Liver (tissue), 9 donors: ENCODE data around the gene SLC16A7. TPM values are rescaled to one million over a fixed set of nuclear protein-coding genes. Genes with fewer than 3 reads are reported as not detected.

Experiments used
- DNase-seq: peaks from one replicate; pipeline ENCODE4 v3.0.0-alpha.2; 2017; ENCODE audit warnings: low spot score
- H3K27ac ChIP-seq, 2 donors: one replicate each; pipeline ENCODE4 v1.7.0; 2013; ENCODE audit warnings: inconsistent platforms in 2 of 2, low read length in 2 of 2, control low read depth in 1 of 2, low read depth in 1 of 2, mild to moderate bottlenecking in 1 of 2
- H3K27me3 ChIP-seq, 4 donors: one replicate each; pipeline versions ENCODE4 v1.6.1 to v1.7.0; 2013; ENCODE audit warnings: low read length in 3 of 4, inconsistent platforms in 1 of 4, mild to moderate bottlenecking in 1 of 4, moderate library complexity in 1 of 4; ENCODE audit not compliant: control insufficient read depth in 4 of 4, insufficient read depth in 4 of 4
- H3K36me3 ChIP-seq, 4 donors: one replicate each; pipeline versions ENCODE4 v1.6.1 to v1.7.0; 2013; ENCODE audit warnings: low read length in 3 of 4, mild to moderate bottlenecking in 3 of 4, low read depth in 1 of 4, moderate library complexity in 1 of 4; ENCODE audit not compliant: control insufficient read depth in 4 of 4, insufficient read depth in 3 of 4
- H3K4me1 ChIP-seq, 4 donors: one replicate each; pipeline versions ENCODE4 v1.6.1 to v1.7.0; 2013; ENCODE audit warnings: low read length in 3 of 4, mild to moderate bottlenecking in 3 of 4, moderate library complexity in 1 of 4; ENCODE audit not compliant: control insufficient read depth in 4 of 4, insufficient read depth in 4 of 4
- H3K4me3 ChIP-seq, 3 donors: one replicate each; pipeline versions ENCODE4 v1.6.1 to v1.7.0; 2013; ENCODE audit warnings: low read length in 3 of 3, control low read depth in 1 of 3, low read depth in 1 of 3, mild to moderate bottlenecking in 1 of 3
- H3K9ac ChIP-seq, 2 donors: one replicate each; pipeline ENCODE4 v1.7.0; 2013; ENCODE audit warnings: low read length in 2 of 2, mild to moderate bottlenecking in 2 of 2, moderate library complexity in 2 of 2, control low read depth in 1 of 2, low read depth in 1 of 2
- H3K9me3 ChIP-seq, 4 donors: one replicate each; pipeline versions ENCODE4 v1.6.1 to v1.7.0; 2013; ENCODE audit warnings: low read length in 3 of 4; ENCODE audit not compliant: control insufficient read depth in 4 of 4
- EGR1 ChIP-seq, 2 donors: IDR thresholded peaks; 2 replicates each; pipeline ENCODE4 v1.6.1; 2016 to 2018; ENCODE audit warnings: antibody characterized with exemption in 2 of 2, low read depth in 2 of 2
- FOXA1 ChIP-seq: IDR thresholded peaks from 2 replicates; pipeline ENCODE4 v1.6.1; 2016; ENCODE audit warnings: antibody characterized with exemption
- FOXA2 ChIP-seq: IDR thresholded peaks from 2 replicates; pipeline ENCODE4 v1.6.1; 2016; ENCODE audit warnings: antibody characterized with exemption
- GABPA ChIP-seq, 2 donors: IDR thresholded peaks in 1 of 2; conservative IDR thresholded peaks in 1 of 2; 2 replicates each; pipeline ENCODE4 v1.6.1; 2016; ENCODE audit warnings: antibody characterized with exemption in 2 of 2, mild to moderate bottlenecking in 1 of 2, moderate library complexity in 1 of 2
- HNF4A ChIP-seq, 2 donors: conservative IDR thresholded peaks; 2 replicates each; pipeline ENCODE4 v1.6.1; 2016; ENCODE audit warnings: antibody characterized with exemption in 2 of 2, mild to moderate bottlenecking in 2 of 2
- HNF4G ChIP-seq: IDR thresholded peaks from 2 replicates; pipeline ENCODE4 v1.6.1; 2016; ENCODE audit warnings: antibody characterized with exemption
- JUND ChIP-seq, 2 donors: IDR thresholded peaks; 2 replicates each; pipeline ENCODE4 v1.6.1; 2016; ENCODE audit warnings: antibody characterized with exemption in 2 of 2
- NR2F2 ChIP-seq: IDR thresholded peaks from 2 replicates; pipeline ENCODE4 v1.6.1; 2016; ENCODE audit warnings: antibody characterized with exemption
- RAD21 ChIP-seq, 2 donors: IDR thresholded peaks; 2 replicates each; pipeline ENCODE4 v1.6.1; 2016; ENCODE audit warnings: antibody characterized with exemption in 2 of 2, mild to moderate bottlenecking in 2 of 2
- RXRA ChIP-seq, 2 donors: IDR thresholded peaks; 2 replicates each; pipeline ENCODE4 v1.6.1; 2017 to 2018; ENCODE audit warnings: antibody characterized with exemption in 2 of 2, mild to moderate bottlenecking in 1 of 2
- SP1 ChIP-seq: IDR thresholded peaks from 2 replicates; pipeline ENCODE4 v1.6.1; 2018; ENCODE audit warnings: antibody characterized with exemption, mild to moderate bottlenecking
- TAF1 ChIP-seq: conservative IDR thresholded peaks from 2 replicates; pipeline ENCODE4 v1.6.1; 2016; ENCODE audit warnings: antibody characterized with exemption, mild to moderate bottlenecking
- YY1 ChIP-seq: IDR thresholded peaks from 2 replicates; pipeline ENCODE4 v1.6.1; 2016; ENCODE audit warnings: antibody characterized with exemption, mild to moderate bottlenecking
- WGBS: extraction: QIAGEN DNeasy Blood & Tissue Kit; methylation state at CpG from one replicate; pipeline ENCODE4 v1.1.7; 2013; 5-methylcytosine and 5-hydroxymethylcytosine counted together
- polyA plus RNA-seq, 2 donors: library from polyadenylated mRNA; stranded (reverse) in 1 of 2; unstranded in 1 of 2; fragments of 200-250 nt in 1 of 2; fragments of >200 nt in 1 of 2; fragmentation: Nextera tagmentation in 1 of 2; extraction: Ambion mirVana in 1 of 2; gene quantifications; one replicate each; pipeline versions ENCODE4 v1.2.1 to v1.2.3, GENCODE V29; 2013 to 2015
- total RNA-seq, 2 donors: library from RNA; depleted of rRNA; stranded (reverse); fragments of >200 nt; gene quantifications; one replicate each; pipeline ENCODE4 v1.2.3, GENCODE V29; 2014
- TF ChIP-seq, protein P1 (sequence below): IDR thresholded peaks from 2 replicates; pipeline ENCODE4 v1.6.1; 2016; ENCODE audit warnings: antibody characterized with exemption
- TF ChIP-seq, protein P2 (sequence below): IDR thresholded peaks from 2 replicates; pipeline ENCODE4 v1.6.1; 2016; ENCODE audit warnings: antibody characterized with exemption, mild to moderate bottlenecking
- TF ChIP-seq, protein P3 (sequence below): IDR thresholded peaks from 2 replicates; pipeline ENCODE4 v1.6.1; 2016; ENCODE audit warnings: antibody characterized with exemption
- TF ChIP-seq, protein P4 (sequence below): IDR thresholded peaks from 2 replicates; pipeline ENCODE4 v1.6.1; 2016; ENCODE audit warnings: antibody characterized with exemption
- donor health status: healthy.
- donor health status: healthy.
- donor health status: healthy.
- donor health status: healthy.
- donor health status: healthy.

The SLC16A7 gene
- total and polyA plus RNA-seq, 4 donors, result 3.0 to 24.0 (median 12.1) TPM

DNA sequence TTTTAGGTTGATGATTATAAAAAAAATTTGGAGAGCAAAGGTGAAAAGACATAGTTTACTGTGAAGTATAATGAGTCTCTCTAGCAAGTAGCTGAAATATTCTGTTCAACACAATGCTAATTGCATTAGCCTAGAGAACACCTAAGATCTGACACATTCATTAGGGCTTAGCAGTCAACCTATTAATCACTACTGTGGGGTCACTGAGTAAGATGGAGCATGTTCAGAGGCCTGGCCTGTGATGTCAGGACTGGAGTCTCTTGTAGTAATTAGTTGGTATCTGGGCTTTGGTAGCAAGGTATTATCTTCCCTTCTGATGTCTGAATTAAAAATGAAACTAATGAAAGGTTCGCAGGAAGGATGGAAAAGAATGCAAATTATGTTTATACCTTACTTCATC is 112.7 kb downstream of the SLC16A7 start:
- Histone ChIP-seq H3K9ac (no peak overlapping the region), H3K27me3 (no peaks in the 10 kb centered on the region), H3K27ac (no peak overlapping the region), H3K4me1 (peaks cover 0 to 4% (median 0%) of the 10 kb centered on the region in 4 donors), H3K4me3 (no peak overlapping the region), H3K9me3 (peaks cover 0 to 3% (median 0%) of the 10 kb centered on the region in 4 donors), H3K36me3 (no peaks in the 10 kb centered on the region)
- WGBS, result 89% methylated on average over 1 of the region's 1 CpG
- DNase-seq, result no peak
- TF ChIP-seq, protein P1, sequence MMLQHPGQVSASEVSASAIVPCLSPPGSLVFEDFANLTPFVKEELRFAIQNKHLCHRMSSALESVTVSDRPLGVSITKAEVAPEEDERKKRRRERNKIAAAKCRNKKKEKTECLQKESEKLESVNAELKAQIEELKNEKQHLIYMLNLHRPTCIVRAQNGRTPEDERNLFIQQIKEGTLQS, result no peak
- TF ChIP-seq FOXA2 (no peak), JUND (IDR thresholded peaks at IDR 0.05) (no peak), EGR1 (IDR thresholded peaks at IDR 0.05; ENCODE audit: low read depth in 2 of 2) (no peak), RAD21 (IDR thresholded peaks at IDR 0.05) (no peak), HNF4G (no peak), NR2F2 (no peak), YY1 (no peak), FOXA1 (no peak), HNF4A (conservative IDR thresholded peaks at IDR 0.05) (no peak), SP1 (no peak), RXRA (IDR thresholded peaks at IDR 0.05) (no peak), TAF1 (no peak)
- TF ChIP-seq, protein P2, sequence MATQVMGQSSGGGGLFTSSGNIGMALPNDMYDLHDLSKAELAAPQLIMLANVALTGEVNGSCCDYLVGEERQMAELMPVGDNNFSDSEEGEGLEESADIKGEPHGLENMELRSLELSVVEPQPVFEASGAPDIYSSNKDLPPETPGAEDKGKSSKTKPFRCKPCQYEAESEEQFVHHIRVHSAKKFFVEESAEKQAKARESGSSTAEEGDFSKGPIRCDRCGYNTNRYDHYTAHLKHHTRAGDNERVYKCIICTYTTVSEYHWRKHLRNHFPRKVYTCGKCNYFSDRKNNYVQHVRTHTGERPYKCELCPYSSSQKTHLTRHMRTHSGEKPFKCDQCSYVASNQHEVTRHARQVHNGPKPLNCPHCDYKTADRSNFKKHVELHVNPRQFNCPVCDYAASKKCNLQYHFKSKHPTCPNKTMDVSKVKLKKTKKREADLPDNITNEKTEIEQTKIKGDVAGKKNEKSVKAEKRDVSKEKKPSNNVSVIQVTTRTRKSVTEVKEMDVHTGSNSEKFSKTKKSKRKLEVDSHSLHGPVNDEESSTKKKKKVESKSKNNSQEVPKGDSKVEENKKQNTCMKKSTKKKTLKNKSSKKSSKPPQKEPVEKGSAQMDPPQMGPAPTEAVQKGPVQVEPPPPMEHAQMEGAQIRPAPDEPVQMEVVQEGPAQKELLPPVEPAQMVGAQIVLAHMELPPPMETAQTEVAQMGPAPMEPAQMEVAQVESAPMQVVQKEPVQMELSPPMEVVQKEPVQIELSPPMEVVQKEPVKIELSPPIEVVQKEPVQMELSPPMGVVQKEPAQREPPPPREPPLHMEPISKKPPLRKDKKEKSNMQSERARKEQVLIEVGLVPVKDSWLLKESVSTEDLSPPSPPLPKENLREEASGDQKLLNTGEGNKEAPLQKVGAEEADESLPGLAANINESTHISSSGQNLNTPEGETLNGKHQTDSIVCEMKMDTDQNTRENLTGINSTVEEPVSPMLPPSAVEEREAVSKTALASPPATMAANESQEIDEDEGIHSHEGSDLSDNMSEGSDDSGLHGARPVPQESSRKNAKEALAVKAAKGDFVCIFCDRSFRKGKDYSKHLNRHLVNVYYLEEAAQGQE, result no peak
- TF ChIP-seq, protein P3, sequence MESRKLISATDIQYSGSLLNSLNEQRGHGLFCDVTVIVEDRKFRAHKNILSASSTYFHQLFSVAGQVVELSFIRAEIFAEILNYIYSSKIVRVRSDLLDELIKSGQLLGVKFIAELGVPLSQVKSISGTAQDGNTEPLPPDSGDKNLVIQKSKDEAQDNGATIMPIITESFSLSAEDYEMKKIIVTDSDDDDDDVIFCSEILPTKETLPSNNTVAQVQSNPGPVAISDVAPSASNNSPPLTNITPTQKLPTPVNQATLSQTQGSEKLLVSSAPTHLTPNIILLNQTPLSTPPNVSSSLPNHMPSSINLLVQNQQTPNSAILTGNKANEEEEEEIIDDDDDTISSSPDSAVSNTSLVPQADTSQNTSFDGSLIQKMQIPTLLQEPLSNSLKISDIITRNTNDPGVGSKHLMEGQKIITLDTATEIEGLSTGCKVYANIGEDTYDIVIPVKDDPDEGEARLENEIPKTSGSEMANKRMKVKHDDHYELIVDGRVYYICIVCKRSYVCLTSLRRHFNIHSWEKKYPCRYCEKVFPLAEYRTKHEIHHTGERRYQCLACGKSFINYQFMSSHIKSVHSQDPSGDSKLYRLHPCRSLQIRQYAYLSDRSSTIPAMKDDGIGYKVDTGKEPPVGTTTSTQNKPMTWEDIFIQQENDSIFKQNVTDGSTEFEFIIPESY, result no peak

DNA sequence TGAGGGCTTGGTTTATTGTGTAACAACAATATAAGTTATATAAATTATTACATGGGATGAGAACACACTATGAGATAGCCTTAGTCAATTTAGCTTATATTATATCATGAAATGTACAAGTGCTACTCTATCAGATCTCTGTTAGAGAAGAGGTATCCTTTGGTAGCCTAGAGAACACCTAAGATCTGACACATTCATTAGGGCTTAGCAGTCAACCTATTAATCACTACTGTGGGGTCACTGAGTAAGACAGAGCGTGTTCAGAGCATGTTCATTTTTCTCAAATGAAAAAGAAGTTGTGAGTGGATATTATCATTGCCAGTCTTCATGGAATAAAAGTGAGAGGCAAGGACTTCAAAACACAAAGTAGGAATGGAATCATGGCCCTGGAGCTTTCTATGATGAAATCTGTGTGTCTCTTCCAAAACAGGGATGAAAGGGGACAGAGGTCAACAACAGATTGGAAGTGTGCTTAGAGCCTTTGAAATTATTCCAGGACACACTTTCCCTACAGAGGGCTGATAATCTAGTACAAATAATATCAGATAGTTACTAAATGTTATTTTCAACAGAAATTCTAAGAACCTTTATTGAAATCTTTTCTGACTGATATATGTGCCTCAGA is 114.3 kb downstream of the SLC16A7 start:
- Histone ChIP-seq H3K36me3 (no peaks in the 10 kb centered on the region), H3K27me3 (no peaks in the 10 kb centered on the region), H3K4me1 (peaks cover 0 to 6% (median under 1%) of the 10 kb centered on the region in 4 donors), H3K9me3 (peaks cover 0 to 3% (median 0%) of the 10 kb centered on the region in 4 donors), H3K4me3 (no peak overlapping the region), H3K9ac (no peak overlapping the region), H3K27ac (no peak overlapping the region)
- WGBS, result 38% methylated on average over 1 of the region's 1 CpG
- no peak for DNase-seq
- TF ChIP-seq TAF1 (no peak), JUND (IDR thresholded peaks at IDR 0.05) (peak in 1 of 2 donors; percentile 64), RAD21 (IDR thresholded peaks at IDR 0.05) (peak; percentile 48 to 52), HNF4A (conservative IDR thresholded peaks at IDR 0.05) (peak; percentile 81 to 87), FOXA2 (peak; percentile 59), EGR1 (IDR thresholded peaks at IDR 0.05; ENCODE audit: low read depth in 2 of 2) (peak in 1 of 2 donors; percentile 25), HNF4G (no peak), GABPA (IDR thresholded peaks at IDR 0.05 in 1 of 2, conservative IDR thresholded peaks at IDR 0.05 in 1 of 2) (peak in 1 of 2 donors; percentile 31), FOXA1 (peak; percentile 48), NR2F2 (peak; percentile 60), RXRA (IDR thresholded peaks at IDR 0.05) (peak; percentile 77 to 84), YY1 (peak; percentile 79)
- TF ChIP-seq, protein P4, sequence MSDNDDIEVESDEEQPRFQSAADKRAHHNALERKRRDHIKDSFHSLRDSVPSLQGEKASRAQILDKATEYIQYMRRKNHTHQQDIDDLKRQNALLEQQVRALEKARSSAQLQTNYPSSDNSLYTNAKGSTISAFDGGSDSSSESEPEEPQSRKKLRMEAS, result peak; percentile 62
- TF ChIP-seq, protein P2, result peak; percentile 31
- TF ChIP-seq, protein P1, result peak; percentile 76
- TF ChIP-seq, protein P3, result peak; percentile 46
